ENCODE measurements around the gene LMTK3. TPM values are rescaled to one million over a fixed set of nuclear protein-coding genes. Genes with fewer than 3 reads are reported as not detected.

The LMTK3 gene
- total RNA-seq, 1 donor from 2014 or later, result 0.32 TPM

DNA sequence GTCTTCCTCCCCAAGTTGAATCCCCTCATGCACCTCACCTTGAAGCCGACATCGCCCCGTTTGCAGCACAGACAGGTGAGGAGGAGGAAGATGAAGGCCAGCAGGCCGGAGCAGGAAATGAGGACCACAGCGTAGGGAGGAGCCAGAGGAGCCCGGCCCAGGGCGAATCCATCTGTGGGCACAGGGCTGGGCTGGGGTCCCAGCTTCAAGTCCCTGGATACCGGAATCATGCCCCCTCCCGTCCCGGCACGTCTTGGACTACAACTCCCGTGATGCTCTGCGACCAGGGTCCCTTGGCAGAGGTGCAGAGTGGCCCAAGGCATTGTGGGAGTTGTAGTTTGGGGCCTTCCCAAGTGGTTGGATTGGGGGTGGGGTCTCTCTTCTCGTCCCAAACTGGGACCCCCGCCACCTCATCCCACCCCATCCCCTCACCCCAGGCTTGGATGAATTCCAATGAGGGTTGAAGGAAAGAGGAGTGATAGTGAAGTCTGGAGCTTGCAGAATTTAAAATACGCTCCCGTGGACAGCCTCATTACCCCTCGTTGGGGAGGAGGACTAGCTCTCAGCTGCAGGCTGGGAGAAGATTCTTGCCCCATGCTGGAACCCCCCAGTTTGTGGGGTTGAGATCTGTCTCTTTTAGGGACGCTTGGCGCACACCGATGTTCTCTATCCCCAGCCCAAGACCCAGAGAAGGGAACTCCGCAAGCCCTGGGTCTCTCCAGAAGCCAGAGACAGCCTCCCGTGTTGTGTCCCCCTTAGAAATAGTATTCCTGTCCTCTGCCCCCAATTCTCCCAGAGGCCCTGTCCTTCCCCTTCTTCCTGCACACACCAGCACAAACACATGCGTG is 990 bp downstream of the LMTK3 start:
- Mint-ChIP-seq H3K4me1 (ENCODE audit: unreplicated experiment) (peaks cover 10% of the 10 kb centered on the region), H3K4me3 (ENCODE audit: unreplicated experiment) (no peak overlapping the region), H3K27ac (ENCODE audit: unreplicated experiment) (no peak overlapping the region), H3K27me3 (ENCODE audit: unreplicated experiment) (peaks cover 9% of the 10 kb centered on the region), H3K36me3 (ENCODE audit: unreplicated experiment) (no peaks in the 10 kb centered on the region), H3K9me3 (ENCODE audit: unreplicated experiment) (no peaks in the 10 kb centered on the region)
- DNase-seq (ENCODE audit: extremely low spot score, unreplicated experiment), result no peak
- no peak for TF ChIP-seq CTCF (IDR thresholded peaks at IDR 0.05)

- Mint-ChIP-seq H3K9me3 (ENCODE audit: unreplicated experiment) (no peaks in the 10 kb centered on the region), H3K27me3 (ENCODE audit: unreplicated experiment) (peaks cover 9% of the 10 kb centered on the region), H3K27ac (ENCODE audit: unreplicated experiment) (no peak overlapping the region), H3K4me3 (ENCODE audit: unreplicated experiment) (no peak overlapping the region), H3K36me3 (ENCODE audit: unreplicated experiment) (no peaks in the 10 kb centered on the region), H3K4me1 (ENCODE audit: unreplicated experiment) (peaks cover 10% of the 10 kb centered on the region)
- DNase-seq (ENCODE audit: extremely low spot score, unreplicated experiment), result no peak
- TF ChIP-seq CTCF (IDR thresholded peaks at IDR 0.05), result no peak
Measured at GRCh38 chr19:48509467-48510194, 2.0 kb downstream of the LMTK3 start.

DNA sequence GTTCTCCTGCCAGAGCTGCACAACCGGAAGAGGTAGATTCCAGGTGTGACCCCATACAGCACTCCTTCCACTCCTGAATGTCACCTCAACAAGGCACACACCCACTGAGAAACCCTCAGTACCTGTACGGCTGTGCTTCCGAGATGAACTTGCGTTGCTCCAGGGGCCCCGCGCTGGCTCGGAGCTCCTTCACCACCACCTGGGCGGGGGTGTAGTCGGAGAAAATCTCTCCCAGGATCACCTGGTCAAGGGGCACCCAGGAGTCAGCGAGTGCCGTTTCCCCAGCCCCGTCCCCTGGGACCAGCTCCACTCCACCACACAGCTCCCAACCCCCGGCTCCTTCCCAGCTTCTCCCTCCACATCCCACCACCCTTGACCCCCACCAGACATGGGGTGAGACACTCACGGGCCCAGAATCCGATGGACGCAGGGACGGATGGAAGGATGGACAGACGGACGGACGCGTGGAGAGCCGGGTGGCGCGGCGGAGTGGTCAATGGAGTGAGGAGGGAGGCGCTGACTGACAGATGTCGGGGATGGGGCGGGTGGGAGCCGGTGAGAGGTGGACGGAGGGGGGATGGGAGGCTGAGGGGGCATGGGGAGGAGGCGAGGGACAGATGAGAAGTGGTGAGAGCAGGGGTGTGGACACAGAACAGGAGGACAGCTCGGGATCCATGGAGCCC is 2.8 kb downstream of the LMTK3 start:
- Mint-ChIP-seq H3K4me3 (ENCODE audit: unreplicated experiment) (no peak overlapping the region), H3K27me3 (ENCODE audit: unreplicated experiment) (peaks cover 9% of the 10 kb centered on the region), H3K4me1 (ENCODE audit: unreplicated experiment) (peaks cover 9% of the 10 kb centered on the region), H3K9me3 (ENCODE audit: unreplicated experiment) (no peaks in the 10 kb centered on the region), H3K27ac (ENCODE audit: unreplicated experiment) (no peak overlapping the region), H3K36me3 (ENCODE audit: unreplicated experiment) (no peaks in the 10 kb centered on the region)
- TF ChIP-seq CTCF (IDR thresholded peaks at IDR 0.05), result no peak
- DNase-seq (ENCODE audit: extremely low spot score, unreplicated experiment), result no peak

- H3K4me3 Mint-ChIP-seq (ENCODE audit: unreplicated experiment), result no peak overlapping the region
- H3K27ac Mint-ChIP-seq (ENCODE audit: unreplicated experiment), result no peak overlapping the region
- H3K9me3 Mint-ChIP-seq (ENCODE audit: unreplicated experiment), result no peaks in the 10 kb centered on the region
- H3K4me1 Mint-ChIP-seq (ENCODE audit: unreplicated experiment), result peaks cover 7% of the 10 kb centered on the region
- no peak for DNase-seq (ENCODE audit: extremely low spot score, unreplicated experiment)
- no peaks in the 10 kb centered on the region for H3K36me3 Mint-ChIP-seq (ENCODE audit: unreplicated experiment)
- no peak for TF ChIP-seq CTCF (IDR thresholded peaks at IDR 0.05)
- H3K27me3 Mint-ChIP-seq (ENCODE audit: unreplicated experiment), result peaks cover 9% of the 10 kb centered on the region
Measured at GRCh38 chr19:48507911-48508439, 3.7 kb downstream of the LMTK3 start.

All from osteocyte (in vitro differentiated cells).